ENCODE results near the gene TSC1.

Gene TSC1

DNA sequence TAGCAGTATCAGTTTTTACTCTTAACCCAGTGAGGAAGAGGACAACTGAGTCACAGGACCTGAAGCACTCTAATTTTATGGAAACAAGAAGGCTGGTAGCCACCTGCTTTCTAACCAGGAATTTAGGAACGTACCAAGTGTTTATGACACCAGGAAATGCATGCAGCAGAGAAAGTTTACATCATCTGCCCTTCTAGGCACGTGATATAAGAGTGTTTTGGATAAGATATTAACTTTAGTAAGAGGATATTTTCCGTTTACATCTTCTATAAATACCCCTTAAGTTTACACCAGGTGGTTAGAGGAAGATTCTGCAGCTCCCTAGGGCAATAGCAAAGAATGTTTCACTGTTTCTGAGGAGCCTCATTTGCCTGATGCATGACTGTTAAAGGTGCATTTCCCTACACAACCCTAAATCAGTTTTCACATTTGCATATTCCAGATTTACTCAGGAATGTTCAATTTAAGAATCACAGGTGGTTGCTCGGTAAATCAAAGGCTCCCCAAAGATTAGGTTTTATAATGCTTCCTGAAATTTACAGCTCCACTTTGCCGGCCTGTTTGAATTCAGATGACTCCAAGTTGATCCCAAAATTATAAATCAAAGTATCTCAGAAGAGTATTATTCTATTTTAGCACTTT lies 1.8 kb downstream of the TSC1 start:
- H3K9me3 ChIP-seq (ENCODE audit: control insufficient read depth, low read length), result no peaks in the 10 kb centered on the region
- H3K27me3 ChIP-seq (ENCODE audit: control insufficient read depth, insufficient read depth, low read length, poor library complexity, severe bottlenecking), result no peaks in the 10 kb centered on the region
- WGBS, 2 experiments, result 86 to 89% methylated on average over 3 to 4 of the region's 5 CpGs
- H3K4me3 ChIP-seq (ENCODE audit: insufficient read depth, low read depth, low read length), result no peak overlapping the region
- peaks cover 8% of the 10 kb centered on the region for H3K4me1 ChIP-seq (ENCODE audit: control insufficient read depth, insufficient read depth, low read length)
- no peak overlapping the region for H3K27ac ChIP-seq (ENCODE audit: insufficient read depth, low read depth, low read length, poor library complexity, severe bottlenecking)
- no peaks in the 10 kb centered on the region for H3K36me3 ChIP-seq (ENCODE audit: control insufficient read depth, insufficient read depth, low read length)

- Histone ChIP-seq H3K9me3 (ENCODE audit: control insufficient read depth, low read length) (no peaks in the 10 kb centered on the region), H3K27ac (ENCODE audit: insufficient read depth, low read depth, low read length, poor library complexity, severe bottlenecking) (no peak overlapping the region), H3K4me1 (ENCODE audit: control insufficient read depth, insufficient read depth, low read length) (peaks cover 8% of the 10 kb centered on the region), H3K27me3 (ENCODE audit: control insufficient read depth, insufficient read depth, low read length, poor library complexity, severe bottlenecking) (no peaks in the 10 kb centered on the region), H3K36me3 (ENCODE audit: control insufficient read depth, insufficient read depth, low read length) (no peaks in the 10 kb centered on the region), H3K4me3 (ENCODE audit: insufficient read depth, low read depth, low read length) (no peak overlapping the region)
- WGBS, 2 experiments, result 94 to 100% methylated on average over 1 of the region's 1 CpG
Observed at GRCh38 chr9:132939169-132939568, 5.2 kb downstream of the TSC1 start.

DNA sequence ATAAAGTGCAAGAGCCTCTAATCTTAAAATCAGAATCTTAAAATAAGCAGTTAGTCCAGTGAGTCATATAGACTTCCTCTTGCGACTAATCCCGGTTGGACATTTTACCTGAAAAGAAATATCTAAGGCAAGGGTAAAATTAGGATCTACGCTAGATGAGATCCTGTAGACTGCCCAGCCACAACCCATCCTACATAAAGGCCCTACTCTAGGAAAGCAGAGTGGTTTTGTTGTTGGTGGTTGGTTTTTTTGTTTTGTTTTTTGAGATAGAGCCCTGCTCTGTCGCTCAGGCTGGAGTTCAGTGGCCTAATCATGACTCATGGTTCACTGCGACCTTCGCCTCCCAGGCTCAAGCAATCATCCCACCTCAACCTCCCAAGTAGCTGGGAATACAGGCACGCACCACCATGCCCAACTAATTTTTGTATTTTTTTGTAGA lies 6.9 kb downstream of the TSC1 start:
- H3K4me1 ChIP-seq (ENCODE audit: control insufficient read depth, insufficient read depth, low read length), result no peaks in the 10 kb centered on the region
- no peak overlapping the region for H3K27ac ChIP-seq (ENCODE audit: insufficient read depth, low read depth, low read length, poor library complexity, severe bottlenecking)
- H3K36me3 ChIP-seq (ENCODE audit: control insufficient read depth, insufficient read depth, low read length), result no peaks in the 10 kb centered on the region
- H3K27me3 ChIP-seq (ENCODE audit: control insufficient read depth, insufficient read depth, low read length, poor library complexity, severe bottlenecking), result no peaks in the 10 kb centered on the region
- 96 to 97% methylated on average over 7 of the region's 7 CpGs for WGBS, 2 experiments
- H3K9me3 ChIP-seq (ENCODE audit: control insufficient read depth, low read length), result no peaks in the 10 kb centered on the region
- H3K4me3 ChIP-seq (ENCODE audit: insufficient read depth, low read depth, low read length), result no peak overlapping the region

DNA sequence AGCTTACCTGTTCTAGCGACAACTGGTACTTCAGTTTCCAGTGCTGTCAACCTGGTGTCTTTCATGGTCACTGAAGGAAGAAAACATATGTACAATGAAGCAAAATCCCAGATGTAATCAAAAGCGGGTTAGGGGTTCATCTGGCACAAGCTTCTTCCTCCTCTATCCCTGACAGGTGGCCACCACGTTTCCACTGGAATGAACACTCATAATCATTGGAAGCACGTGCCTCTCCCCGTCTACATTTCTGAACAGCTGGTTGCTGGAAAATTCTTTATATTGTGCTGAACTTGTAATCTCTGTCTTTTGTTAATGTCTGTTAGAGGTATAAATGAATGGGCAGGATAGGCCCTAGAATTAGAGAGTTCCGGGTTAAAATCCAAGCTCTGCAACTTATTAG lies 9.4 kb downstream of the TSC1 start:
- no peaks in the 10 kb centered on the region for H3K9me3 ChIP-seq (ENCODE audit: control insufficient read depth, low read length)
- no peak overlapping the region for H3K27ac ChIP-seq (ENCODE audit: insufficient read depth, low read depth, low read length, poor library complexity, severe bottlenecking)
- no peaks in the 10 kb centered on the region for H3K36me3 ChIP-seq (ENCODE audit: control insufficient read depth, insufficient read depth, low read length)
- no peak overlapping the region for H3K4me3 ChIP-seq (ENCODE audit: insufficient read depth, low read depth, low read length)
- WGBS, 2 experiments, result 96 to 98% methylated on average over 6 of the region's 6 CpGs
- H3K4me1 ChIP-seq (ENCODE audit: control insufficient read depth, insufficient read depth, low read length), result no peaks in the 10 kb centered on the region
- no peaks in the 10 kb centered on the region for H3K27me3 ChIP-seq (ENCODE audit: control insufficient read depth, insufficient read depth, low read length, poor library complexity, severe bottlenecking)

GRCh38 chr9:132931178-132931735 lies 13.2 kb downstream of the TSC1 start:
- Histone ChIP-seq H3K27me3 (ENCODE audit: control insufficient read depth, insufficient read depth, low read length, poor library complexity, severe bottlenecking) (no peaks in the 10 kb centered on the region), H3K27ac (ENCODE audit: insufficient read depth, low read depth, low read length, poor library complexity, severe bottlenecking) (no peak overlapping the region), H3K4me3 (ENCODE audit: insufficient read depth, low read depth, low read length) (no peak overlapping the region), H3K9me3 (ENCODE audit: control insufficient read depth, low read length) (no peaks in the 10 kb centered on the region), H3K36me3 (ENCODE audit: control insufficient read depth, insufficient read depth, low read length) (peaks cover 12% of the 10 kb centered on the region), H3K4me1 (ENCODE audit: control insufficient read depth, insufficient read depth, low read length) (no peaks in the 10 kb centered on the region)
- WGBS, 2 experiments, result 90 to 92% methylated on average over 9 of the region's 9 CpGs

- no peaks in the 10 kb centered on the region for H3K4me1 ChIP-seq (ENCODE audit: control insufficient read depth, insufficient read depth, low read length)
- H3K27me3 ChIP-seq (ENCODE audit: control insufficient read depth, insufficient read depth, low read length, poor library complexity, severe bottlenecking), result no peaks in the 10 kb centered on the region
- no peaks in the 10 kb centered on the region for H3K9me3 ChIP-seq (ENCODE audit: control insufficient read depth, low read length)
- peaks cover 19% of the 10 kb centered on the region for H3K36me3 ChIP-seq (ENCODE audit: control insufficient read depth, insufficient read depth, low read length)
- WGBS, 2 experiments, result 81 to 86% methylated on average over 7 of the region's 7 CpGs
- no peak overlapping the region for H3K4me3 ChIP-seq (ENCODE audit: insufficient read depth, low read depth, low read length)
- H3K27ac ChIP-seq (ENCODE audit: insufficient read depth, low read depth, low read length, poor library complexity, severe bottlenecking), result no peak overlapping the region
Observed at GRCh38 chr9:132927704-132928103, 16.7 kb downstream of the TSC1 start.

GRCh38 chr9:132923346-132923902 lies 21.0 kb downstream of the TSC1 start:
- no peak overlapping the region for H3K27ac ChIP-seq (ENCODE audit: insufficient read depth, low read depth, low read length, poor library complexity, severe bottlenecking)
- no peaks in the 10 kb centered on the region for H3K4me1 ChIP-seq (ENCODE audit: control insufficient read depth, insufficient read depth, low read length)
- no peaks in the 10 kb centered on the region for H3K27me3 ChIP-seq (ENCODE audit: control insufficient read depth, insufficient read depth, low read length, poor library complexity, severe bottlenecking)
- H3K36me3 ChIP-seq (ENCODE audit: control insufficient read depth, insufficient read depth, low read length), result peaks cover 34% of the 10 kb centered on the region
- H3K9me3 ChIP-seq (ENCODE audit: control insufficient read depth, low read length), result no peaks in the 10 kb centered on the region
- WGBS, 2 experiments, result 94 to 96% methylated on average over 9 of the region's 9 CpGs
- H3K4me3 ChIP-seq (ENCODE audit: insufficient read depth, low read depth, low read length), result no peak overlapping the region

- Histone ChIP-seq H3K27me3 (ENCODE audit: control insufficient read depth, insufficient read depth, low read length, poor library complexity, severe bottlenecking) (no peaks in the 10 kb centered on the region), H3K27ac (ENCODE audit: insufficient read depth, low read depth, low read length, poor library complexity, severe bottlenecking) (no peak overlapping the region), H3K36me3 (ENCODE audit: control insufficient read depth, insufficient read depth, low read length) (peaks cover 30% of the 10 kb centered on the region), H3K4me1 (ENCODE audit: control insufficient read depth, insufficient read depth, low read length) (no peaks in the 10 kb centered on the region), H3K9me3 (ENCODE audit: control insufficient read depth, low read length) (no peaks in the 10 kb centered on the region), H3K4me3 (ENCODE audit: insufficient read depth, low read depth, low read length) (no peak overlapping the region)
- WGBS, 2 experiments, result 95 to 96% methylated on average over 7 of the region's 7 CpGs
Observed at GRCh38 chr9:132919614-132920268, 24.7 kb downstream of the TSC1 start.

GRCh38 chr9:132914924-132915323 lies 29.5 kb downstream of the TSC1 start:
- WGBS, 2 experiments, result 89 to 91% methylated on average over 6 of the region's 6 CpGs
- Histone ChIP-seq H3K27ac (ENCODE audit: insufficient read depth, low read depth, low read length, poor library complexity, severe bottlenecking) (no peak overlapping the region), H3K4me3 (ENCODE audit: insufficient read depth, low read depth, low read length) (no peak overlapping the region), H3K9me3 (ENCODE audit: control insufficient read depth, low read length) (no peaks in the 10 kb centered on the region), H3K27me3 (ENCODE audit: control insufficient read depth, insufficient read depth, low read length, poor library complexity, severe bottlenecking) (no peaks in the 10 kb centered on the region), H3K4me1 (ENCODE audit: control insufficient read depth, insufficient read depth, low read length) (no peaks in the 10 kb centered on the region), H3K36me3 (ENCODE audit: control insufficient read depth, insufficient read depth, low read length) (peaks cover 13% of the 10 kb centered on the region)

- no peak overlapping the region for H3K27ac ChIP-seq (ENCODE audit: insufficient read depth, low read depth, low read length, poor library complexity, severe bottlenecking)
- H3K4me1 ChIP-seq (ENCODE audit: control insufficient read depth, insufficient read depth, low read length), result no peaks in the 10 kb centered on the region
- H3K36me3 ChIP-seq (ENCODE audit: control insufficient read depth, insufficient read depth, low read length), result peaks cover 16% of the 10 kb centered on the region
- no peaks in the 10 kb centered on the region for H3K9me3 ChIP-seq (ENCODE audit: control insufficient read depth, low read length)
- no peaks in the 10 kb centered on the region for H3K27me3 ChIP-seq (ENCODE audit: control insufficient read depth, insufficient read depth, low read length, poor library complexity, severe bottlenecking)
- H3K4me3 ChIP-seq (ENCODE audit: insufficient read depth, low read depth, low read length), result no peak overlapping the region
- WGBS, 2 experiments, result 95 to 99% methylated on average over 4 of the region's 4 CpGs
Observed at GRCh38 chr9:132912131-132912530, 32.3 kb downstream of the TSC1 start.
